ENCODE data around the gene GPD1. TPM values are rescaled to one million over a fixed set of nuclear protein-coding genes. Genes with fewer than 3 reads are reported as not detected.

Gene GPD1
- total RNA-seq, 2 donors from 2014 or later = 0.77 to 1.0 TPM

DNA sequence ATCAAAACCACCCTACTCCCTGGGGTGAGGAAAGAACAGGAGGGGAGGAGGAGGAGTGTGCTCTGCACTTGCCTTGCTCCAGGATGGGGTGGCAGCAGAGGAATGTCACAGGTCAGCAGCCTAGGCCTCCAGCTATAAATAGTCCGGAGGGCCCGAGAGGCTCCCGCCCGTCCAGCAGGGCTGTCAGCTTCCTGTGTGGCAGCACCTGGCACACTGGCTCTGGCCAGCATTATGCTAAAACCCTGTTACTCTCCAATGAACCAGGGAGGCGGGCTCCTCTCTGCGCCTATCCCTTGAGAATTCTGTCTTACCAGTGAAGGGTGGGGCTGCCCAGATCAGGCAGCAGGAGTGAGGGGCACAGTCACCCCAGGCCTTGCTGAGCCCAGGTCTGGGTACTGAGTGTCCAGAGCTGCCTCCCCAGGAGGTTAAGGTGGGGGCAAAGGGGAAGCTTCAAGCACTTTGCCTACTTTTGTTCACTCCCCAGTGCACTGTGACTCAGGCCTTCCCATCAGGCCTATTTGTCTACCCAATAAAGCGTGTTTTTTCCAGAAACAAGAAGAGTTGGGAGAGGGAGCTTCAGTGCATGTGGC lies 7.0 kb downstream of the GPD1 start:
- no peak for ATAC-seq
- Mint-ChIP-seq H3K27me3 (no peaks in the 10 kb centered on the region), H3K4me1 (peaks cover 22% of the 10 kb centered on the region), H3K27ac (peak overlapping the region; percentile 97), H3K4me3 (peak overlapping the region; percentile 99), H3K36me3 (ENCODE audit: low read depth) (peaks cover 7% of the 10 kb centered on the region)
- DNase-seq = no peak
- no peaks in the 10 kb centered on the region for H3K9me3 ChIP-seq (ENCODE audit: control insufficient read depth, low read length, poor library complexity, severe bottlenecking)

DNA sequence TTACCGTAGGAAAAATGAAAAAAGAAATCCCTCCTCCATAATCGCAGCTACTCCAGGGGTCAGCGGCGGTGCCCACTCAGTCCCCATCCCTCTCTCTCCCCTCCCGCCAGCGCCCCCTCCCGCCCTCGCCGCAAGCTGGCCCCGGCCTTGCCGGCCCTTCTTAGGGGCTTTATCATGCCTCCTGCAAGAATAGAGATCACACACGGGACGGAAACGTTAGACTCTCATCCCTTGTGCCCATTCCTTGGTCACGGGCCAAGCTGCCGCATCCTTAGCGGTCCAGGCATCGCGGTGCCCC lies 7.5 kb downstream of the GPD1 start:
- DNase-seq = no peak
- H3K4me1 Mint-ChIP-seq = peaks cover 24% of the 10 kb centered on the region
- no peaks in the 10 kb centered on the region for H3K9me3 ChIP-seq (ENCODE audit: control insufficient read depth, low read length, poor library complexity, severe bottlenecking)
- peak overlapping the region; percentile 97 for H3K27ac Mint-ChIP-seq
- peak overlapping the region; percentile 99 for H3K4me3 Mint-ChIP-seq
- ATAC-seq = no peak
- peaks cover 7% of the 10 kb centered on the region for H3K36me3 Mint-ChIP-seq (ENCODE audit: low read depth)
- no peaks in the 10 kb centered on the region for H3K27me3 Mint-ChIP-seq

DNA sequence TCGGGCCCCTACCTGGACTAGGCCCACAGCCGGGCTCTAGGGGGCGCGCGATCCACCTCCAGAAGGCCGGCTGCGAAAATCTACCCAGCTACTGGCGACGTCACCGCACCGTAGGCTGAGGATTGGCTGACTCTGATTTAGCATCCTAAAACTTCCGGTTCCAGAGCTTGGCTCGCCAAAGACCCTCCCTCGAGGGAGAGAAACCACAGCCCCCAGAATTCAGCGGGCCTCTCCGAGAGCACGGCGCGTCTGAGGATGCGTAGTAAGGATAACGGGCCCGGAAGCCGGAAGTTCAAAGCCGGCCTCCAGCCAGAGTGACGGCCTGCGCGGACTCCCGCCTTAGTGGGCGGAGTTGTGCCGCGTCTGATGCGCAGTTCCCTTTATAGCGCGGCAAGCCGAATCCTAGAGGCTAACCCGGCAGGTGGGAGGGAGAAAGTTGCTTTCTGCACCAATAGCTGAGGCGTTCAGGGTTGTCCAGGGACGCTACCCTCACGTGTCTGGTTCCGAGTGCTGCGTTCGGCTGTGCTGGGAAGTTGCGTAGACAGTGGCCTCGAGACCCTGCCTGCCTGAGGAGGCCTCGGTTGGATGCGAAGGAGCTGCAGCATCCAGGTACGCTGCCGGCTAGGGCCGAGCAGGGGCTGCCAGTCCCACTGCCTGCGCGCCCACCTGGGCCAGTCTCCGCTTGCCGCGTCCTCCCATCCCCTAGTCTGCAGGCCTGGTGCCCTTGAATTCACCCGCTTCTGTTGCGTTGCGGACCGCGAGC lies 8.1 kb downstream of the GPD1 start, which contains the start of gene COX14:
Gene COX14 (plus strand): TSS at position 544 of the 763 bp plus-strand sequence. CDS start 7,808 bp downstream, outside the sequence.
- H3K9me3 ChIP-seq (ENCODE audit: control insufficient read depth, low read length, poor library complexity, severe bottlenecking) = no peaks in the 10 kb centered on the region
- peaks cover 25% of the 10 kb centered on the region for H3K4me1 Mint-ChIP-seq
- H3K27me3 Mint-ChIP-seq = no peaks in the 10 kb centered on the region
- peaks cover 7% of the 10 kb centered on the region for H3K36me3 Mint-ChIP-seq (ENCODE audit: low read depth)
- H3K4me3 Mint-ChIP-seq = peak within 1 kb of the TSS; percentile 99
- peak within 1 kb of the TSS; percentile 97 for H3K27ac Mint-ChIP-seq
- DNase-seq (peak; percentile 96 to 98 (median 98)), ATAC-seq (peak; percentile 87)

DNA sequence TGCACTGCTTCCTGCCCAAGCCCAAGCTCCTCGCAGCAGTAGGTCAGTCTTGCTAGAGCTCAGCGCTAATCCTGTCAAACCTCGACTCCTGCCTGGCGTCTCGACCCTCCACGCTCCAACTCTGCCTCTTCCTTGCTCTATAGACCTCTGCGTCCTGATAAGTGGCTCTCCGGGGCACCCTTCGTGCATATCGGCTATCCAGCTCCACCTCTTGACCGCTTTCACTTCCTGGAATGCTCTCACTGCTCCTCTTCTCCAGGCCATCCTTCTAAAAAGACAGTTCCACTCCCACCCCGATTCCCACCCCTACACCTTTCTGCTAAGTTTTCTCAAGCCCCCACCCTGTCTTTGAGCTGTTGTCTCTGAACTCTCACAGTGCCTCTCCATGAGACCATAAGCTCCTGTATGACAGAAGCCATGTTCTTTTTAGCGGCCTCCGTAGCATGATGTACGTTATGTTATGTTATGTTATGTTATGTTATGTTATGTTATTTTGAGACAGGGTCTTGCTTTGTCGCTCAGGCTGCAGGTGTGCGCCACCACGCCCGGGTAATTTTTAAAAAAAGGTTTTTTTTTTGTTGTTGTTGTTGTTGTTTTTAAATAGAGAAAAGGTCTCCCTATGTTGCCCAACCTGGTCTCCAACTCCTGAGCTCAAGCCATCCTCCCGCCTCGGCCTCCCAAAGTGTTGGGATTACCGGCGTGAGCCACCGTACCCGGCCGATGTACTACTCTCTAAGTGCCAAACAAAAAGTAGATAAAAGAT lies 8.8 kb downstream of the GPD1 start:
- no peak for ATAC-seq
- peaks cover 7% of the 10 kb centered on the region for H3K36me3 Mint-ChIP-seq (ENCODE audit: low read depth)
- H3K9me3 ChIP-seq (ENCODE audit: control insufficient read depth, low read length, poor library complexity, severe bottlenecking) = no peaks in the 10 kb centered on the region
- no peak for DNase-seq
- peak overlapping the region; percentile 99 for H3K4me3 Mint-ChIP-seq
- H3K27me3 Mint-ChIP-seq = no peaks in the 10 kb centered on the region
- H3K4me1 Mint-ChIP-seq = peaks cover 28% of the 10 kb centered on the region
- H3K27ac Mint-ChIP-seq = peak overlapping the region; percentile 97

DNA sequence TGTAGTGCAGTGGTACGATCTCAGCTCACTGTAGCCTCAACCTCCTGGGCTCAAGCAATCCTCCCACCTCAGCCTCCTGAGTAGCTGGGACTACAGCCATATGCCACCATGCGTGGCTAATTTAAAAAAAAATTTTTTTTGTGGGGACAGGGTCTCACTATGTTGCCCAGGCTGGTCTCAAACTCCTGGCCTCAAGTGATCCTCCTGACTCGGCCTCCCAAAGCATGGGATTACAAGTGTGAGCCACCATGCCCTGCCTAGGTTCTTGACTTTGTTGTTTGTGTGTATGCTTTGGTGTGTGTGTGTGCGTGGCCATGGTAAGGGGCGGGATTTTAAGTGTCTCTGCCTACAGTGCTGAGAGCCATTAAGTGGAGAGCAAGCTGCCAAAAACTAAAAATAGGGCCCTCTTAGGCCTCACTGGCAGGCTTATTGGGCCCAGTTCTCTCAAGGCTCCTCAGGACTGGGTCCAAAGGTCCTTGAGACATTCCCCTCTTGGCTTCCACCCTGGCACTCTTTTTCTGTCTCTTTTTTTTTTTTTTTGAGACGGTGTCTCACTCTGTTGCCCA lies 13.3 kb downstream of the GPD1 start:
- no peaks in the 10 kb centered on the region for H3K27me3 Mint-ChIP-seq
- DNase-seq (no peak), ATAC-seq (no peak)
- peaks cover 30% of the 10 kb centered on the region for H3K4me1 Mint-ChIP-seq
- peak overlapping the region; percentile 41 for H3K4me3 Mint-ChIP-seq
- H3K36me3 Mint-ChIP-seq (ENCODE audit: low read depth) = peaks cover 10% of the 10 kb centered on the region
- no peaks in the 10 kb centered on the region for H3K9me3 ChIP-seq (ENCODE audit: control insufficient read depth, low read length, poor library complexity, severe bottlenecking)
- peak overlapping the region; percentile 90 for H3K27ac Mint-ChIP-seq

DNA sequence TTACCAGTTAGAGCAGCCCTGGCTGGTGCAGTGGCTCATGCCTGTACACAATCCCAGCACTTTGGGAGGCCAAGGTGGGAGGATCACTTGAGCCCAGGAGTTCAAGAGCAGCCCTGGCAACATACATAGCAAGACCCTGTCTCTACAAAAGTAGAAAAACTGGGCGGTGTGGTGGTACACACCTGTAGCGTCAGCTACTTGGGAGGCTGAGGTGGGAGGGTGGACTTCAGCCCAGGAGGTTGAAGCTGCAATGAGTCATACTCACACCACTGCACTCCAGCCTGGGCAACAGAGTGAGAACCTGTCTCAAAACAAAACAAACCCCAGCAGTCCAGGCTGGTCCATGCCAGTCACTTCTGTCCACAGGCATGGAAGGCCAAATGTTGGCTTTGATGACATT lies 15.6 kb downstream of the GPD1 start:
- Mint-ChIP-seq H3K27ac (no peak overlapping the region), H3K4me1 (peaks cover 29% of the 10 kb centered on the region), H3K27me3 (no peaks in the 10 kb centered on the region), H3K4me3 (no peak overlapping the region), H3K36me3 (ENCODE audit: low read depth) (peaks cover 6% of the 10 kb centered on the region)
- no peak for DNase-seq
- H3K9me3 ChIP-seq (ENCODE audit: control insufficient read depth, low read length, poor library complexity, severe bottlenecking) = no peaks in the 10 kb centered on the region
- no peak for ATAC-seq

GRCh38 chr12:50120521-50120920 lies 16.7 kb downstream of the GPD1 start:
- H3K4me3 Mint-ChIP-seq = no peak overlapping the region
- DNase-seq (no peak), ATAC-seq (no peak)
- no peaks in the 10 kb centered on the region for H3K27me3 Mint-ChIP-seq
- H3K27ac Mint-ChIP-seq = no peak overlapping the region
- peaks cover 4% of the 10 kb centered on the region for H3K36me3 Mint-ChIP-seq (ENCODE audit: low read depth)
- H3K9me3 ChIP-seq (ENCODE audit: control insufficient read depth, low read length, poor library complexity, severe bottlenecking) = no peaks in the 10 kb centered on the region
- H3K4me1 Mint-ChIP-seq = peaks cover 30% of the 10 kb centered on the region

GRCh38 chr12:50120953-50121352 lies 17.1 kb downstream of the GPD1 start:
- no peak overlapping the region for H3K4me3 Mint-ChIP-seq
- H3K27ac Mint-ChIP-seq = no peak overlapping the region
- ATAC-seq (no peak), DNase-seq (no peak)
- H3K4me1 Mint-ChIP-seq = peaks cover 29% of the 10 kb centered on the region
- H3K27me3 Mint-ChIP-seq = no peaks in the 10 kb centered on the region
- H3K36me3 Mint-ChIP-seq (ENCODE audit: low read depth) = peaks cover 4% of the 10 kb centered on the region
- H3K9me3 ChIP-seq (ENCODE audit: control insufficient read depth, low read length, poor library complexity, severe bottlenecking) = no peaks in the 10 kb centered on the region

DNA sequence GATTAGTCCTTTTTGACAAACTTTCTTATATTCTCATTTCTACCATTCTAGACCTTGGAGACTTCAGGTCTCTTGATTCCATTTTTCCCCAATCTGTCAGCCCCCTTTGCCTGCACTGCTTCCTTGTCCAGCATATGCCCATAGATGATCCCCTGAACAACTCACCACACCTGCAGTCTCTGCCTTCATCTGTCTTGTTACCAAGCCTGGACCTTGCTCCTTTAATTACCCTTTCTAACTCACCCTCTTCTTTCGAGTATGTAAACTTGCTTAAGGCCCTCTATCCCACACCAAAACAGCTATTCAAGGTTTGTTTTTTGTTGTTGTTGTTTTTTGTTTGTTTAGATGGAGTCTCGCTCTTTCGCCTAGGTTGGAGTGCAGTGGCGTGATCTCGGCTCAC lies 17.8 kb downstream of the GPD1 start:
- H3K27ac Mint-ChIP-seq = peak overlapping the region; percentile 89
- ATAC-seq (no peak), DNase-seq (no peak)
- no peaks in the 10 kb centered on the region for H3K9me3 ChIP-seq (ENCODE audit: control insufficient read depth, low read length, poor library complexity, severe bottlenecking)
- H3K4me3 Mint-ChIP-seq = no peak overlapping the region
- peaks cover 4% of the 10 kb centered on the region for H3K36me3 Mint-ChIP-seq (ENCODE audit: low read depth)
- no peaks in the 10 kb centered on the region for H3K27me3 Mint-ChIP-seq
- peaks cover 27% of the 10 kb centered on the region for H3K4me1 Mint-ChIP-seq

GRCh38 chr12:50123203-50123602 lies 19.4 kb downstream of the GPD1 start:
- Mint-ChIP-seq H3K36me3 (ENCODE audit: low read depth) (peaks cover 4% of the 10 kb centered on the region), H3K4me1 (peaks cover 26% of the 10 kb centered on the region), H3K27ac (no peak overlapping the region), H3K27me3 (no peaks in the 10 kb centered on the region), H3K4me3 (no peak overlapping the region)
- DNase-seq (no peak), ATAC-seq (no peak)
- no peaks in the 10 kb centered on the region for H3K9me3 ChIP-seq (ENCODE audit: control insufficient read depth, low read length, poor library complexity, severe bottlenecking)

DNA sequence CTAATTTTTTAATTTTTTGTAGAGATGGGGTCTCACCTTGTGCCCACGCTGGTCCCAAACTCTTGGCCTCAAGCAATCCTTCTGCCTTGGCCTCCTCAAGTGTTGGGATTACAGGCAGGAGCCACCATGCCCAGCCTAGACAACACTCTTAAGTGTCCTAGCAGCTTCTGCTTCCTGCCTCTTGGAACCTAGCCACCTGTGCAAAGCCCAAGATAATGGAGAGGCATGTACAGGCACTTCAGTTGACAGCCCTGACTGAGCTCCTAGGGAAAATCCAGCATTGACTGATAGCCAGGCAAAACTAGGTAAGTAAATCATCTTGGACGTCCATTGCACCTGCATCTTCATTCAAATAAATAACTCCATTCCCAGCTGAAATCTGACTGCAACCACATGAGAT lies 23.7 kb downstream of the GPD1 start:
- H3K36me3 Mint-ChIP-seq (ENCODE audit: low read depth) = peaks cover 3% of the 10 kb centered on the region
- H3K4me3 Mint-ChIP-seq = peak overlapping the region; percentile 59
- H3K27me3 Mint-ChIP-seq = no peaks in the 10 kb centered on the region
- no peaks in the 10 kb centered on the region for H3K9me3 ChIP-seq (ENCODE audit: control insufficient read depth, low read length, poor library complexity, severe bottlenecking)
- ATAC-seq (no peak), DNase-seq (no peak)
- H3K4me1 Mint-ChIP-seq = peaks cover 23% of the 10 kb centered on the region
- peak overlapping the region; percentile 57 for H3K27ac Mint-ChIP-seq

DNA sequence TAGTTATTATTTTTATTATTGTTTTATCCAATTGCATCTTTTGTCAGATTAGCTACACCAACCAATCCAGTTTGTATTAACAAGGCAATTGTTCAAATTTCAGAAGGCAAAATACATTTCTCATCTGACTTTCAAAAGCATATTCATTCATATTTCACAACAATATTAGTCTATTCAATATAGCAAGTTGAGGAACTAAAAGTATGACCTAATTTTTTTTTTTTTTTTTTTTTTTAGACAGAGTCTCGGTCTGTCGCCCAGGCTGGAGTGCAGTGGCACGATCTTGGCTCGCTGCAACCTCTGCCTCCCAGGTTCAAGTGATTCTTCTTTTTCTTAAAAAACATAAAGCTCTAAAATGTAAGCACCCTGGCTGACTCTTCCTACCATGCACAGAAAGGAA lies 25.5 kb downstream of the GPD1 start:
- Mint-ChIP-seq H3K27ac (peak overlapping the region; percentile 24), H3K27me3 (no peaks in the 10 kb centered on the region), H3K4me3 (no peak overlapping the region), H3K36me3 (ENCODE audit: low read depth) (peaks cover 7% of the 10 kb centered on the region), H3K4me1 (peaks cover 25% of the 10 kb centered on the region)
- DNase-seq (no peak), ATAC-seq (no peak)
- no peaks in the 10 kb centered on the region for H3K9me3 ChIP-seq (ENCODE audit: control insufficient read depth, low read length, poor library complexity, severe bottlenecking)

DNA sequence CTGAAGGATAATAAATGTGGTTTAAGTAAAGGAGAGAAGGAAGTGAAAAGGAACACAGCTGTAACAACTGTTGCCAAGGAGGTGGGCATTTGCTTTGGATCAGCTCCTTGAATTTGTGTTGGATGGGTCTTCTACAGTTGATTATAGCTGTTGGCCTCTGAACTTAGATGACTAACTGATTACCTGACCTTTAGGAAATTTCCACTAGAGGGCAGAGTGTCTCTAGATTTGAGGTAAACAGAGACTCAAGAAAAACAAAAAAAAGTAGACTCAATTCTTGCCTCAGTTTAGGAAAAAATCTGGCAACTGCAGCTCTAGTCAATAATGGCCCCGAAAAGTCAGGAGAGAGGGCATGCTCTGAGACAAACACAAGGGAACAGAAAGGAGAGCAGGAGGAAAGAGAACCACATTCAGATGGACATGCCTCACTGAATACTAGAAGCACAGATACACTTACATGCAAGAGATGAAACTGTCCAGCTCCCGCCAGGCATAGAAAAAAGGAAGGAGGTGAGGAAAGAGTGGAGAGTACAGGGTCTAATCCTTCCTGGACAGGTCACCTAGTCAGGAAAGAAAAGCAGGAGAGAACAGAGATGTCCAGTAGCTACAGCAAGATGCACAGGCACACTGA lies 28.8 kb downstream of the GPD1 start:
- Mint-ChIP-seq H3K36me3 (ENCODE audit: low read depth) (peaks cover 15% of the 10 kb centered on the region), H3K27me3 (no peaks in the 10 kb centered on the region), H3K27ac (peak overlapping the region; percentile 79), H3K4me1 (peaks cover 21% of the 10 kb centered on the region), H3K4me3 (peak overlapping the region; percentile 53)
- DNase-seq (no peak), ATAC-seq (peak; percentile 74)
- H3K9me3 ChIP-seq (ENCODE audit: control insufficient read depth, low read length, poor library complexity, severe bottlenecking) = no peaks in the 10 kb centered on the region

Measured in T-helper 17 cell (primary cell).